Stomach (tissue), 9 donors: ENCODE data around the gene ACSM4. TPM values are rescaled to one million over a fixed set of nuclear protein-coding genes. Genes with fewer than 3 reads are reported as not detected.

ENCODE experiments used
- DNase-seq, 2 donors: peaks; one replicate each; pipeline versions ENCODE4 v3.0.0 to v3.0.0-alpha.2; 2013 to 2019
- H3K27ac ChIP-seq, 5 donors: fragments of 200-600 bp in 4 of 5; sonication (generic) in 4 of 5; one replicate each; pipeline ENCODE4 v1.5.1; 2013 to 2019; ENCODE audit warnings: mild to moderate bottlenecking in 1 of 5, moderate library complexity in 1 of 5
- H3K27me3 ChIP-seq, 3 donors: fragments of 200-600 bp; sonication (generic); one replicate each; pipeline ENCODE4 v1.5.1; 2017 to 2019; ENCODE audit warnings: mixed run types in 1 of 3
- H3K36me3 ChIP-seq, 4 donors: fragments of 200-600 bp; sonication (generic); 1 replicate in 3 of 4; 2 replicates in 1 of 4; pipeline ENCODE4 v1.5.1; 2016 to 2019
- H3K4me1 ChIP-seq, 4 donors: fragments of 200-600 bp; sonication (generic); one replicate each; pipeline ENCODE4 v1.5.1; 2016 to 2019
- H3K4me3 ChIP-seq, 4 donors: fragments of 200-600 bp; sonication (generic) in 3 of 4; one replicate each; pipeline ENCODE4 v1.5.1; 2016 to 2019; ENCODE audit warnings: mild to moderate bottlenecking in 1 of 4
- H3K9me3 ChIP-seq, 4 donors: fragments of 200-600 bp; sonication (generic); one replicate each; pipeline ENCODE4 v1.5.1; 2016 to 2019
- EP300 ChIP-seq: sonication (generic); formaldehyde crosslinking; IDR thresholded peaks from one replicate; pipeline ENCODE4 v1.6.1; 2017; ENCODE audit warnings: antibody characterized with exemption
- POLR2A ChIP-seq, 4 donors: fragments of 450-650 bp; IDR thresholded peaks; one replicate each; pipeline ENCODE4 v1.6.1; 2016; ENCODE audit warnings: antibody characterized with exemption in 4 of 4, control low read depth in 2 of 4, mild to moderate bottlenecking in 1 of 4, moderate library complexity in 1 of 4
- POLR2AphosphoS5 ChIP-seq, 3 donors: sonication (generic); formaldehyde crosslinking; IDR thresholded peaks; one replicate each; pipeline ENCODE4 v1.6.1; 2016; ENCODE audit warnings: antibody characterized with exemption in 3 of 3
- WGBS, 5 donors: extraction: QIAGEN DNeasy Blood & Tissue Kit in 3 of 5; methylation state at CpG; one replicate each; pipeline versions ENCODE4 v1.1.5 to v1.1.7; 2013 to 2018; 5-methylcytosine and 5-hydroxymethylcytosine counted together
- intact Hi-C: fragments of 100-400 bp; cut with DNase I; formaldehyde crosslinking; loops from one replicate; pipeline ENCODE4 v1.15.1; 2023; ENCODE audit warnings: low total_unique reads
- polyA plus RNA-seq, 3 donors: library from polyadenylated mRNA; stranded (reverse); fragments of 200-250 nt; gene quantifications; one replicate each; pipeline ENCODE4 v1.2.3, GENCODE V29; 2013
- total RNA-seq, 5 donors: library from RNA; depleted of rRNA; stranded (reverse); fragments of >200 nt; gene quantifications; one replicate each; pipeline versions ENCODE4 v1.1.0 to v1.2.3, GENCODE V29; 2014 to 2016
- TF ChIP-seq, protein P1 (sequence below), 7 experiments: fragments of 450-650 bp in 4 of 7; fragments of 200-600 bp in 3 of 7; sonication (generic) in 3 of 7; IDR thresholded peaks; one replicate each; pipeline ENCODE4 v1.5.1; 2016 to 2019; ENCODE audit warnings: antibody characterized with exemption in 7 of 7, control low read depth in 2 of 7, mild to moderate bottlenecking in 1 of 7
- donor health status: healthy with polysubstance abuse.
- donor health status: Bipolar disorder and iron deficiency.
- donor health status: healthy.

Gene ACSM4
- total and polyA plus RNA-seq, 8 donors = not detected

- WGBS, 5 donors = 44 to 69% (median 58%) methylated on average over 2 of the region's 2 CpGs
- intact Hi-C loops = no loop called here
- no peaks in the 10 kb centered on the region for H3K27me3 ChIP-seq
- peaks cover 0 to 21% (median 5%) of the 10 kb centered on the region in 4 donors for H3K9me3 ChIP-seq
- no peak overlapping the region for H3K27ac ChIP-seq
- no peaks in the 10 kb centered on the region for H3K36me3 ChIP-seq
- no peaks in the 10 kb centered on the region for H3K4me1 ChIP-seq
- TF ChIP-seq POLR2AphosphoS5 (IDR thresholded peaks at IDR 0.05) (no peak), EP300 (no peak), POLR2A (IDR thresholded peaks at IDR 0.05) (no peak)
- TF ChIP-seq, protein P1, sequence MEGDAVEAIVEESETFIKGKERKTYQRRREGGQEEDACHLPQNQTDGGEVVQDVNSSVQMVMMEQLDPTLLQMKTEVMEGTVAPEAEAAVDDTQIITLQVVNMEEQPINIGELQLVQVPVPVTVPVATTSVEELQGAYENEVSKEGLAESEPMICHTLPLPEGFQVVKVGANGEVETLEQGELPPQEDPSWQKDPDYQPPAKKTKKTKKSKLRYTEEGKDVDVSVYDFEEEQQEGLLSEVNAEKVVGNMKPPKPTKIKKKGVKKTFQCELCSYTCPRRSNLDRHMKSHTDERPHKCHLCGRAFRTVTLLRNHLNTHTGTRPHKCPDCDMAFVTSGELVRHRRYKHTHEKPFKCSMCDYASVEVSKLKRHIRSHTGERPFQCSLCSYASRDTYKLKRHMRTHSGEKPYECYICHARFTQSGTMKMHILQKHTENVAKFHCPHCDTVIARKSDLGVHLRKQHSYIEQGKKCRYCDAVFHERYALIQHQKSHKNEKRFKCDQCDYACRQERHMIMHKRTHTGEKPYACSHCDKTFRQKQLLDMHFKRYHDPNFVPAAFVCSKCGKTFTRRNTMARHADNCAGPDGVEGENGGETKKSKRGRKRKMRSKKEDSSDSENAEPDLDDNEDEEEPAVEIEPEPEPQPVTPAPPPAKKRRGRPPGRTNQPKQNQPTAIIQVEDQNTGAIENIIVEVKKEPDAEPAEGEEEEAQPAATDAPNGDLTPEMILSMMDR (IDR thresholded peaks at IDR 0.05) = no peak
- no peak overlapping the region for H3K4me3 ChIP-seq
- no peak for DNase-seq
Measured at GRCh38 chr12:7292300-7292699, 11.6 kb upstream of the ACSM4 start.

DNA sequence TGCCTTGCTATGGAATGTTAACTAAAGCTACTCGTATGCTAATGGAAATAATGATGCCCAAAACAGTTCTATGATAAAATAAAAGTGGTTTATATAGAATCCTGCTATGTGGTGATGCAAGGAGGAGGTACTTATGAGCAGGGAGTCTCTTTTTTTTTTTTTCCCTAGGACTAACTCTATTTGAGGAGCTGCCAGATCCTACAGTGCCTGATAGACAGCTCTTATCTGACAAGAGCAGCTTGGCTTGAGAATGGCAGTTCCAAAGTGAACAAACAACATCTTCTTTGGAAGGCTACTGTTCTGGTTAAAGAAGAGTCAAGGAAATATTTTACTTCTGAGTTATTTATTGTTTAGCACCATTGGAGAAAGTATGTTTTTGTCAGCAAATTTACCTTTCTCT lies 10.2 kb upstream of the ACSM4 start:
- TF ChIP-seq POLR2AphosphoS5 (IDR thresholded peaks at IDR 0.05) (no peak), POLR2A (IDR thresholded peaks at IDR 0.05) (no peak), EP300 (no peak)
- TF ChIP-seq, protein P1 (IDR thresholded peaks at IDR 0.05) = no peak
- H3K4me1 ChIP-seq = no peaks in the 10 kb centered on the region
- H3K27me3 ChIP-seq = no peaks in the 10 kb centered on the region
- no peaks in the 10 kb centered on the region for H3K36me3 ChIP-seq
- intact Hi-C loops = no loop called here
- no peak overlapping the region for H3K4me3 ChIP-seq
- H3K9me3 ChIP-seq = peaks cover 0 to 11% (median 5%) of the 10 kb centered on the region in 4 donors
- no peak overlapping the region for H3K27ac ChIP-seq
- WGBS, 5 donors = 47 to 63% (median 57%) methylated on average over 1 of the region's 1 CpG
- DNase-seq = no peak

GRCh38 chr12:7295529-7295928 lies 8.3 kb upstream of the ACSM4 start:
- no peak overlapping the region for H3K4me3 ChIP-seq
- WGBS, 5 donors = 75 to 85% (median 77%) methylated on average over 1 of the region's 1 CpG
- DNase-seq = no peak
- peaks cover 0 to 8% (median 3%) of the 10 kb centered on the region in 4 donors for H3K9me3 ChIP-seq
- no peak overlapping the region for H3K27ac ChIP-seq
- intact Hi-C loops = no loop called here
- H3K4me1 ChIP-seq = no peaks in the 10 kb centered on the region
- no peaks in the 10 kb centered on the region for H3K27me3 ChIP-seq
- no peaks in the 10 kb centered on the region for H3K36me3 ChIP-seq
- TF ChIP-seq EP300 (no peak), POLR2A (IDR thresholded peaks at IDR 0.05) (no peak), POLR2AphosphoS5 (IDR thresholded peaks at IDR 0.05) (no peak)
- TF ChIP-seq, protein P1 (IDR thresholded peaks at IDR 0.05) = no peak

DNA sequence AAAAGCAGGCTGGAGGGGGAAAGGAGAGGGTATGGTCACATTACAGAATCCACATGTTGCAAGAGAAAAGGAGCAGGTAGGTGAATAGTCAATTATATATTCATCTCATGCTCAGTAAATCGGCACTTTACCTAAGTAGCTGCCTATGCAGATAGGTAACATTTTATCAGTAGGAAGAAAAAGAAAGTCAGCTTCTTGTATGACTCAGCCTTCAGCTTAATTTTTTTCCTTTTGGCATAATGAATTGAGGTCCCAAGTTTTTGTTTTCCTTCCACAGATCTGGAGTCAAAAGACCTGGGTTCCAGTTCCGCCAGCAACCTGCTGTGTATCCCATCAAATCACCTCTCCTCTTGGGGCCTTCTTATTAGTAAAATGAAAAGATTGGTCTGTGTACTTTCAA lies 6.0 kb upstream of the ACSM4 start:
- Histone ChIP-seq H3K27ac (no peak overlapping the region), H3K4me1 (no peaks in the 10 kb centered on the region), H3K4me3 (no peak overlapping the region), H3K36me3 (no peaks in the 10 kb centered on the region), H3K9me3 (no peaks in the 10 kb centered on the region), H3K27me3 (no peaks in the 10 kb centered on the region)
- WGBS, 5 donors = 78 to 87% (median 80%) methylated on average over 2 of the region's 2 CpGs
- TF ChIP-seq, protein P1 (IDR thresholded peaks at IDR 0.05) = no peak
- TF ChIP-seq POLR2A (IDR thresholded peaks at IDR 0.05) = no peak
- DNase-seq = no peak
- intact Hi-C loops = no loop called here
